Caco-2 (cell line): ENCODE data around the gene PCDH20. TPM values are rescaled to one million over a fixed set of nuclear protein-coding genes. Genes with fewer than 3 reads are reported as not detected.

Source experiments
- BruUV-seq: library from RNA; stranded (reverse); fragments of 400-500 nt; replicated peaks from 2 replicates; lab custom pipeline; 2021; lab: Mats Ljungman, UMichigan
- CTCF ChIA-PET: fragments of 300-600 bp; sonication (Branson Sonifier 250); formaldehyde crosslinking; loops from one replicate; lab custom pipeline; 2022; ENCODE audit warnings: antibody characterized with exemption; lab: Charles Lee
- POLR2A ChIA-PET: fragments of 300-600 bp; sonication (Branson Sonifier 250); formaldehyde crosslinking; loops from one replicate; lab custom pipeline; 2022; ENCODE audit warnings: antibody characterized with exemption; lab: Charles Lee
- DNase-seq, 2 experiments: peaks; one replicate each; pipeline versions ENCODE4 v3.0.0 to v3.0.0-alpha.2; 2020 to 2022
- H3K27me3 ChIP-seq: replicated peaks from 2 replicates; pipeline ENCODE4 v1.6.0; 2011; ENCODE audit warnings: low read length; ENCODE audit not compliant: control insufficient read depth, insufficient read depth
- H3K36me3 ChIP-seq: 2 replicates; pipeline ENCODE4 v1.5.1; 2011; ENCODE audit warnings: low read length; ENCODE audit not compliant: control insufficient read depth, insufficient read depth
- H3K4me1 ChIP-seq: fragments of 250-450 bp; sonication (Bioruptor Pico); 2 replicates; pipeline ENCODE4 v1.5.1; 2020; ENCODE audit warnings: mild to moderate bottlenecking
- H3K4me3 ChIP-seq: 2 replicates; pipeline ENCODE4 v1.5.1; 2011; ENCODE audit warnings: low read depth, mild to moderate bottlenecking, control low read depth, low read length
- H3K9me3 ChIP-seq: fragments of 250-450 bp; sonication (Bioruptor Pico); 2 replicates; pipeline ENCODE4 v1.5.1; 2020; ENCODE audit warnings: mild to moderate bottlenecking, moderate library complexity
- H3K27ac Mint-ChIP-seq: one replicate; pipeline ENCODE4 v1.8.0; 2022; ENCODE audit warnings: mixed read lengths; ENCODE audit not compliant: unreplicated experiment
- H3K27me3 Mint-ChIP-seq: one replicate; pipeline ENCODE4 v1.8.0; 2022; ENCODE audit warnings: mixed read lengths; ENCODE audit not compliant: insufficient read depth, unreplicated experiment
- H3K36me3 Mint-ChIP-seq: one replicate; pipeline ENCODE4 v1.8.0; 2022; ENCODE audit warnings: mild to moderate bottlenecking, mixed read lengths; ENCODE audit not compliant: insufficient read depth, unreplicated experiment
- H3K4me1 Mint-ChIP-seq: one replicate; pipeline ENCODE4 v1.8.0; 2022; ENCODE audit warnings: low read depth, mixed read lengths; ENCODE audit not compliant: unreplicated experiment
- H3K4me3 Mint-ChIP-seq: one replicate; pipeline ENCODE4 v1.8.0; 2022; ENCODE audit warnings: mild to moderate bottlenecking, moderate library complexity, mixed read lengths; ENCODE audit not compliant: unreplicated experiment
- H3K9me3 Mint-ChIP-seq: one replicate; pipeline ENCODE4 v1.8.0; 2022; ENCODE audit warnings: mixed read lengths; ENCODE audit not compliant: unreplicated experiment
- CTCF ChIP-seq, 2 experiments: fragments of 200-600 bp in 1 of 2; IDR thresholded peaks; 1 replicate in 1 of 2; 2 replicates in 1 of 2; pipeline versions ENCODE4 v1.5.1 to v1.8.0; 2011 to 2022; ENCODE audit warnings: antibody characterized with exemption in 1 of 2, control low read depth in 1 of 2, inconsistent platforms in 1 of 2, low read depth in 1 of 2, low read length in 1 of 2, mild to moderate bottlenecking in 1 of 2, moderate library complexity in 1 of 2; ENCODE audit not compliant: insufficient read depth in 1 of 2, severe bottlenecking in 1 of 2, unreplicated experiment in 1 of 2
- intact Hi-C: fragments of 100-400 bp; cut with micrococcal nuclease; formaldehyde crosslinking; loops from one replicate; pipeline ENCODE4 v1.10.0; 2022; ENCODE audit not compliant: unreplicated experiment
- total RNA-seq: library from RNA; stranded (reverse); gene quantifications from 2 replicates; pipeline ENCODE4 v1.2.3, GENCODE V29; 2022

The PCDH20 gene
- total RNA-seq, 1 experiment from 2014 or later, result not detected

DNA sequence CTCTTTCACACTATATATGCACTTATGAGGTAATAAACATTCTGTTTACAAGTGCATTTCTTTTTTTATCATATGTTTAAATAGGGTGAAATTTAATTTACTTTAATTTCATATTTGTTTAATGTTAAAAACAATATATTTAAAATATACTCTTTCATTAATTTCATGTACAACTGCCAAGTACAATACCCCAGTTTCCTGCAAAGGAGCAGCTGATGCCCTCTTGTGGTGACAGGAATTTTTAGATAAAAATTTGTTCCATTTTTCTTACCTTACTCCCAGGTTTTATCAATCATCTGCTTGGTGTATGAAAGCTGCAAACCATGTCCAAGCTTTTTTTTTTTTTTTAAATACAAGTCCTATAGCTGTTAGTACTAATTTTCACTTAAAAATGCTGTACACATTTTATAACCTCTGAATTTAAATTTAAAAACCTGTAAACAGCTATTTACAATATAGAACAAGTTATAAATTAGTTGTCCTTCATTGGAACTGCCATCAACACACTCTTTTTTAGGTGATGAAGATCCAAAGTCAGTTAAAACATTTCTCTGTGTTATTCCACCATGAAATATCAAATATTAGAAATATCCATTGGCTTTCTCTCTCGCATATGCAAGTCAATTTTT is 4.9 kb downstream of the PCDH20 start:
- intact Hi-C loops, result loop anchor here (1.0 to 10.0 kb wide), 5 partner anchors 124 to 783 kb away; no protein-coding TSS in a partner anchor
- Mint-ChIP-seq H3K4me1 (peaks cover 8% of the 10 kb centered on the region), H3K9me3 (no peaks in the 10 kb centered on the region), H3K36me3 (no peaks in the 10 kb centered on the region), H3K27ac (no peak overlapping the region), H3K27me3 (peaks cover 9% of the 10 kb centered on the region), H3K4me3 (no peak overlapping the region)
- no peak for DNase-seq
- Histone ChIP-seq H3K27me3 (no peaks in the 10 kb centered on the region), H3K4me1 (no peaks in the 10 kb centered on the region), H3K4me3 (no peak overlapping the region), H3K36me3 (no peaks in the 10 kb centered on the region), H3K9me3 (no peaks in the 10 kb centered on the region)
- CTCF ChIA-PET, result no interaction called here
- no TSS peak for BruUV-seq
- POLR2A ChIA-PET, result no interaction called here
- TF ChIP-seq CTCF (IDR thresholded peaks at IDR 0.05; ENCODE audit: insufficient read depth in 1 of 2, low read depth in 1 of 2, low read length in 1 of 2, severe bottlenecking in 1 of 2, unreplicated experiment in 1 of 2), result peak; percentile 62 to 73

DNA sequence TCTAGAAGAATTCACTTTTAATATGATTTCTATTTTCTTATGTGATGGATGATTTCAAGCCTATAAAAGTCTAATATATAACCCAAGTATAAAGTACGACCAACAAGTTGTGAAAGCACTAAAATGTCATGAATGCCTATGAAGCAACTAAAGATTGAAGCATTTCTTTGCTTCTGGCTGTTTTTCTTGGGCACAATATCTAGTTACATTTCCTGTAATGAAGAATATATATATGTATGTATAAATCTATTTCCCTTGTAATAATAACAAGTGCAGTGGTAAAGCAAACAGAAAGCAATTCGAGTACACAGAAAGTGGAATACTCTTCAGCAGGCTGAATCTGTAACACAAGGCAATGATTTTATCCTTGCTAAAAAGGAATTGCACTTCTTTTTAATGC is 5.4 kb downstream of the PCDH20 start:
- H3K4me3 ChIP-seq, result no peak overlapping the region
- no peak for TF ChIP-seq CTCF (IDR thresholded peaks at IDR 0.05; ENCODE audit: insufficient read depth in 1 of 2, low read depth in 1 of 2, low read length in 1 of 2, severe bottlenecking in 1 of 2, unreplicated experiment in 1 of 2)
- no peaks in the 10 kb centered on the region for H3K9me3 Mint-ChIP-seq
- no peak overlapping the region for H3K27ac Mint-ChIP-seq
- no TSS peak for BruUV-seq
- H3K4me1 Mint-ChIP-seq, result peaks cover 5% of the 10 kb centered on the region
- H3K27me3 Mint-ChIP-seq, result peaks cover 9% of the 10 kb centered on the region
- H3K9me3 ChIP-seq, result no peaks in the 10 kb centered on the region
- intact Hi-C loops, result loop anchor here (1.0 to 10.0 kb wide), 5 partner anchors 124 to 783 kb away; no protein-coding TSS in a partner anchor
- H3K36me3 Mint-ChIP-seq, result no peaks in the 10 kb centered on the region
- H3K27me3 ChIP-seq, result no peaks in the 10 kb centered on the region
- POLR2A ChIA-PET, result no interaction called here
- H3K4me1 ChIP-seq, result no peaks in the 10 kb centered on the region
- DNase-seq, result no peak
- CTCF ChIA-PET, result no interaction called here
- H3K36me3 ChIP-seq, result no peaks in the 10 kb centered on the region
- no peak overlapping the region for H3K4me3 Mint-ChIP-seq

DNA sequence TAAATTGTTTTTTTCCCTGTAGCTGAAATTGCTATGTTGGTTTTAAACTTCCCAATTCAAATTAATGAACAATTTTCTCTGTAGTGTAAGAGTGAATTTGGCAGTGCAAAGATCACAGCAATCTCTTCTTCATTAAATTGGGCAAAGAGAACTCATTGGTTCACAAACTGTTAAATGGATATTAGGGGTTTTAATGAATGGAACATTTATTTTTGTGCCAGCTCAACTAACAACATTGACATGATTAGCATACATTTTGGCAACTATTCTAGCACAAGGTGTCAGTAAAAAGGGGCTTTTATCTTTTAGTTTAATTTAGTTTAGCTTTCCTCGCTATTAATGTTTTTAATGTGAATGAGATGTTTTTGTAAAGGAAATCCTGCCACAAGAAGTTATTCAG is 7.1 kb downstream of the PCDH20 start:
- no peaks in the 10 kb centered on the region for H3K27me3 ChIP-seq
- Mint-ChIP-seq H3K9me3 (no peaks in the 10 kb centered on the region), H3K27ac (no peak overlapping the region), H3K4me3 (no peak overlapping the region), H3K36me3 (no peaks in the 10 kb centered on the region), H3K27me3 (peaks cover 4% of the 10 kb centered on the region), H3K4me1 (no peaks in the 10 kb centered on the region)
- POLR2A ChIA-PET, result interaction anchor here (0.5 kb wide), 1 partner anchor 39 kb away, joined by 7 read pairs; no protein-coding TSS in a partner anchor
- CTCF ChIA-PET, result no interaction called here
- no peak overlapping the region for H3K4me3 ChIP-seq
- no peak for TF ChIP-seq CTCF (IDR thresholded peaks at IDR 0.05; ENCODE audit: insufficient read depth in 1 of 2, low read depth in 1 of 2, low read length in 1 of 2, severe bottlenecking in 1 of 2, unreplicated experiment in 1 of 2)
- no TSS peak for BruUV-seq
- no peaks in the 10 kb centered on the region for H3K36me3 ChIP-seq
- DNase-seq, result no peak
- no peaks in the 10 kb centered on the region for H3K9me3 ChIP-seq
- intact Hi-C loops, result no loop called here
- H3K4me1 ChIP-seq, result no peaks in the 10 kb centered on the region
